Measurements from ENCODE around the gene GSG1L2.

- TF ChIP-seq CTCF (IDR thresholded peaks at IDR 0.05) (no peak), POLR2A (IDR thresholded peaks at IDR 0.05) (no peak)
These were observed 20.3 kb upstream of the GSG1L2 start for GRCh38 chr17:9842057-9842758.

Measured in sigmoid colon (tissue), 3 donors.